Activated CD4-positive, alpha-beta T cell treated with anti-CD3 and anti-CD28 coated beads for 36 hours (primary cell): ENCODE results near the gene NKD2. TPM values are rescaled to one million over a fixed set of nuclear protein-coding genes. Genes with fewer than 3 reads are reported as not detected.
"Not testable (repeated sequence)": the region's sequence is repeated elsewhere in the genome, so short reads cannot be mapped to it uniquely, and the experiment has no call there.

Experiments
- ATAC-seq: fragments of 200-7000 bp; cut with Tn5 transposase; one replicate; pipeline ENCODE4 v1.10.0; 2021; ENCODE audit warnings: mild to moderate bottlenecking, moderate library complexity
- CTCF ChIA-PET: fragments of 350-600 bp; sonication (Branson Sonifier 250); formaldehyde crosslinking; loops from one replicate; lab custom pipeline; 2021; ENCODE audit warnings: antibody characterized with exemption; lab: Charles Lee
- POLR2A ChIA-PET: fragments of 350-600 bp; sonication (Branson Sonifier 250); formaldehyde crosslinking; loops from one replicate; lab custom pipeline; 2021; ENCODE audit warnings: antibody characterized with exemption, inconsistent platforms; lab: Charles Lee
- DNase-seq: peaks from one replicate; pipeline ENCODE4 v3.0.0-alpha.2; 2020
- H3K27ac Mint-ChIP-seq: one replicate; pipeline ENCODE4 v1.8.0; 2021; ENCODE audit warnings: mixed read lengths
- H3K27me3 Mint-ChIP-seq: one replicate; pipeline ENCODE4 v1.8.0; 2021; ENCODE audit warnings: mixed read lengths
- H3K36me3 Mint-ChIP-seq: one replicate; pipeline ENCODE4 v1.8.0; 2021; ENCODE audit warnings: low read depth, mixed read lengths
- H3K4me1 Mint-ChIP-seq: one replicate; pipeline ENCODE4 v1.8.0; 2021; ENCODE audit warnings: mixed read lengths
- H3K4me3 Mint-ChIP-seq: one replicate; pipeline ENCODE4 v1.8.0; 2021; ENCODE audit warnings: mild to moderate bottlenecking, moderate library complexity, mixed read lengths
- H3K9me3 Mint-ChIP-seq: one replicate; pipeline ENCODE4 v1.8.0; 2021; ENCODE audit warnings: low read depth, mixed read lengths
- intact Hi-C, 2 experiments: fragments of 100-400 bp; cut with DNase I in 1 of 2; cut with micrococcal nuclease in 1 of 2; formaldehyde crosslinking; loops; one replicate each; pipeline versions ENCODE4 v1.14.2 to v1.15.1; 2022 to 2024; cut with DNase I, micrococcal nuclease
- total RNA-seq, 2 experiments: library from RNA; stranded (reverse); gene quantifications; one replicate each; pipeline ENCODE4 v1.2.3, GENCODE V29; 2021

Gene NKD2
- total RNA-seq, 2 experiments from 2014 or later, result 0.86 to 1.1 TPM

GRCh38 chr5:1021969-1022336, 13.4 kb downstream of the NKD2 start:
- H3K9me3 Mint-ChIP-seq, POLR2A ChIA-PET, intact Hi-C loops, H3K4me1 Mint-ChIP-seq, H3K4me3 Mint-ChIP-seq, H3K27ac Mint-ChIP-seq, H3K36me3 Mint-ChIP-seq, DNase-seq, ATAC-seq, CTCF ChIA-PET, H3K27me3 Mint-ChIP-seq: not testable (repeated sequence)

- no peaks in the 10 kb centered on the region for H3K27me3 Mint-ChIP-seq
- H3K27ac Mint-ChIP-seq, result no peak overlapping the region
- no peaks in the 10 kb centered on the region for H3K9me3 Mint-ChIP-seq
- POLR2A ChIA-PET, result no interaction called here
- CTCF ChIA-PET, result no interaction called here
- intact Hi-C loops, result no loop called here
- no peak overlapping the region for H3K4me3 Mint-ChIP-seq
- no peaks in the 10 kb centered on the region for H3K36me3 Mint-ChIP-seq
- ATAC-seq, result no peak
- H3K4me1 Mint-ChIP-seq, result no peaks in the 10 kb centered on the region
- DNase-seq, result no peak
Measured at GRCh38 chr5:1026700-1027621, 18.4 kb downstream of the NKD2 start.

GRCh38 chr5:1027631-1028441, 19.2 kb downstream of the NKD2 start:
- POLR2A ChIA-PET, result interaction anchor here (0.6 kb wide), 1 partner anchor 12 kb away, joined by 3 read pairs; no protein-coding TSS in a partner anchor
- no peak for DNase-seq
- H3K36me3 Mint-ChIP-seq, result no peaks in the 10 kb centered on the region

GRCh38 chr5:1028481-1029281, 20.1 kb downstream of the NKD2 start:
- Mint-ChIP-seq H3K4me3 (no peak overlapping the region), H3K9me3 (no peaks in the 10 kb centered on the region)

More at GRCh38 chr5:1027631-1028441, 19.2 kb downstream of the NKD2 start:
- intact Hi-C loops, result no loop called here
- no peak for ATAC-seq
- no peak overlapping the region for H3K27ac Mint-ChIP-seq
- H3K4me1 Mint-ChIP-seq, result no peaks in the 10 kb centered on the region
- CTCF ChIA-PET, result no interaction called here
- no peaks in the 10 kb centered on the region for H3K27me3 Mint-ChIP-seq
- no peak overlapping the region for H3K4me3 Mint-ChIP-seq
- H3K9me3 Mint-ChIP-seq, result no peaks in the 10 kb centered on the region

GRCh38 chr5:1029282-1029944, 20.8 kb downstream of the NKD2 start:
- Mint-ChIP-seq H3K4me3 (no peak overlapping the region), H3K4me1 (no peaks in the 10 kb centered on the region), H3K27ac (no peak overlapping the region), H3K36me3 (no peaks in the 10 kb centered on the region), H3K27me3 (no peaks in the 10 kb centered on the region), H3K9me3 (no peaks in the 10 kb centered on the region)
- ATAC-seq (no peak), DNase-seq (no peak)
- intact Hi-C loops, result no loop called here
- ChIA-PET CTCF (no interaction called here), POLR2A (no interaction called here)

More at GRCh38 chr5:1028481-1029281, 20.1 kb downstream of the NKD2 start:
- DNase-seq (no peak), ATAC-seq (no peak)
- CTCF ChIA-PET, result no interaction called here
- POLR2A ChIA-PET, result interaction anchor here (0.6 kb wide), 1 partner anchor 11 kb away, joined by 3 read pairs; no protein-coding TSS in a partner anchor
- no peaks in the 10 kb centered on the region for H3K36me3 Mint-ChIP-seq
- H3K27ac Mint-ChIP-seq, result no peak overlapping the region
- H3K4me1 Mint-ChIP-seq, result no peaks in the 10 kb centered on the region
- H3K27me3 Mint-ChIP-seq, result no peaks in the 10 kb centered on the region
- intact Hi-C loops, result no loop called here

- ATAC-seq (no peak), DNase-seq (no peak)
- Mint-ChIP-seq H3K4me3 (no peak overlapping the region), H3K27ac (no peak overlapping the region), H3K36me3 (no peaks in the 10 kb centered on the region), H3K27me3 (no peaks in the 10 kb centered on the region), H3K9me3 (no peaks in the 10 kb centered on the region), H3K4me1 (no peaks in the 10 kb centered on the region)
- POLR2A ChIA-PET, result no interaction called here
- CTCF ChIA-PET, result no interaction called here
- intact Hi-C loops, result no loop called here
Measured at GRCh38 chr5:1029945-1030625, 21.5 kb downstream of the NKD2 start.

GRCh38 chr5:1030801-1031271, 22.2 kb downstream of the NKD2 start:
- CTCF ChIA-PET, result no interaction called here
- Mint-ChIP-seq H3K27me3 (no peaks in the 10 kb centered on the region), H3K36me3 (no peaks in the 10 kb centered on the region), H3K4me3 (no peak overlapping the region), H3K27ac (no peak overlapping the region), H3K9me3 (no peaks in the 10 kb centered on the region), H3K4me1 (no peaks in the 10 kb centered on the region)
- intact Hi-C loops, result no loop called here
- no peak for DNase-seq
- ATAC-seq, result no peak
- POLR2A ChIA-PET, result interaction anchor here (0.6 kb wide), 1 partner anchor 252 kb away, joined by 3 read pairs; no protein-coding TSS in a partner anchor

GRCh38 chr5:1031306-1031959, 22.8 kb downstream of the NKD2 start:
- Mint-ChIP-seq H3K27ac (no peak overlapping the region), H3K4me1 (no peaks in the 10 kb centered on the region), H3K36me3 (no peaks in the 10 kb centered on the region), H3K9me3 (no peaks in the 10 kb centered on the region), H3K4me3 (no peak overlapping the region), H3K27me3 (no peaks in the 10 kb centered on the region)
- intact Hi-C loops, result no loop called here
- ATAC-seq, result no peak
- ChIA-PET CTCF (no interaction called here), POLR2A (no interaction called here)
- no peak for DNase-seq

- intact Hi-C loops, result no loop called here
- CTCF ChIA-PET, result no interaction called here
- Mint-ChIP-seq H3K27ac (no peak overlapping the region), H3K4me3 (no peak overlapping the region), H3K36me3 (no peaks in the 10 kb centered on the region), H3K27me3 (no peaks in the 10 kb centered on the region), H3K4me1 (no peaks in the 10 kb centered on the region), H3K9me3 (no peaks in the 10 kb centered on the region)
- ATAC-seq, result no peak
- no peak for DNase-seq
- POLR2A ChIA-PET, result no interaction called here
Measured at GRCh38 chr5:1032011-1032410, 23.4 kb downstream of the NKD2 start.

- H3K36me3 Mint-ChIP-seq, result no peaks in the 10 kb centered on the region
- DNase-seq (no peak), ATAC-seq (no peak)
- intact Hi-C loops, result no loop called here
- H3K9me3 Mint-ChIP-seq, result no peaks in the 10 kb centered on the region
- POLR2A ChIA-PET, result no interaction called here
- H3K27ac Mint-ChIP-seq, result no peak overlapping the region
- no peaks in the 10 kb centered on the region for H3K4me1 Mint-ChIP-seq
- no peak overlapping the region for H3K4me3 Mint-ChIP-seq
- no peaks in the 10 kb centered on the region for H3K27me3 Mint-ChIP-seq
- CTCF ChIA-PET, result no interaction called here
Measured at GRCh38 chr5:1032551-1033027, 24.0 kb downstream of the NKD2 start.
